Glutamatergic neuron (in vitro differentiated cells): ENCODE results near the gene MAB21L3. TPM values are rescaled to one million over a fixed set of nuclear protein-coding genes. Genes with fewer than 3 reads are reported as not detected.

ENCODE experiments used
- DNase-seq: peaks from one replicate; pipeline ENCODE4 v3.0.0; 2022
- H3K27ac Mint-ChIP-seq: one replicate; pipeline ENCODE4 v1.8.0; 2020; ENCODE audit warnings: mild to moderate bottlenecking, mixed read lengths, inconsistent platforms; ENCODE audit not compliant: unreplicated experiment
- H3K27me3 Mint-ChIP-seq: one replicate; pipeline ENCODE4 v1.8.0; 2020; ENCODE audit warnings: mild to moderate bottlenecking, moderate library complexity, mixed read lengths, inconsistent platforms; ENCODE audit not compliant: unreplicated experiment
- H3K36me3 Mint-ChIP-seq: one replicate; pipeline ENCODE4 v1.8.0; 2020; ENCODE audit warnings: mild to moderate bottlenecking, mixed read lengths, inconsistent platforms; ENCODE audit not compliant: unreplicated experiment
- H3K4me1 Mint-ChIP-seq: one replicate; pipeline ENCODE4 v1.8.0; 2020; ENCODE audit warnings: mild to moderate bottlenecking, low read depth, mixed read lengths, inconsistent platforms; ENCODE audit not compliant: unreplicated experiment
- H3K4me3 Mint-ChIP-seq: one replicate; pipeline ENCODE4 v1.8.0; 2020; ENCODE audit warnings: mild to moderate bottlenecking, mixed read lengths, inconsistent platforms; ENCODE audit not compliant: unreplicated experiment
- H3K9me3 Mint-ChIP-seq: one replicate; pipeline ENCODE4 v1.8.0; 2020; ENCODE audit warnings: mild to moderate bottlenecking, moderate library complexity, mixed read lengths, inconsistent platforms; ENCODE audit not compliant: unreplicated experiment
- CTCF ChIP-seq: fragments of 200-600 bp; sonication (generic); IDR thresholded peaks from one replicate; pipeline ENCODE4 v1.5.0; 2021; ENCODE audit not compliant: partially characterized antibody, unreplicated experiment
- total RNA-seq: library from RNA; stranded (reverse); fragmentation: NEBNext Ultra II Directional; extraction: Animal tissue kit (Norgen Biotek cat#: 25700); gene quantifications from one replicate; pipeline ENCODE4 v1.2.1, GENCODE V29; 2021; ENCODE audit not compliant: unreplicated experiment

Gene MAB21L3
- total RNA-seq, 1 donor from 2014 or later, result 0.22 TPM

GRCh38 chr1:116122955-116123757 is 12.0 kb downstream of the MAB21L3 start:
- H3K4me1 Mint-ChIP-seq, result no peaks in the 10 kb centered on the region

GRCh38 chr1:116123837-116124533 is 12.8 kb downstream of the MAB21L3 start:
- Mint-ChIP-seq H3K36me3 (no peaks in the 10 kb centered on the region), H3K27ac (no peak overlapping the region), H3K4me3 (no peak overlapping the region), H3K4me1 (no peaks in the 10 kb centered on the region), H3K9me3 (no peaks in the 10 kb centered on the region), H3K27me3 (no peaks in the 10 kb centered on the region)
- TF ChIP-seq CTCF, result no peak
- DNase-seq, result no peak

More at GRCh38 chr1:116122955-116123757, 12.0 kb downstream of the MAB21L3 start:
- DNase-seq, result no peak
- H3K27ac Mint-ChIP-seq, result no peak overlapping the region
- no peaks in the 10 kb centered on the region for H3K9me3 Mint-ChIP-seq
- TF ChIP-seq CTCF, result no peak
- H3K4me3 Mint-ChIP-seq, result no peak overlapping the region
- no peaks in the 10 kb centered on the region for H3K36me3 Mint-ChIP-seq
- no peaks in the 10 kb centered on the region for H3K27me3 Mint-ChIP-seq

- H3K4me3 Mint-ChIP-seq, result no peak overlapping the region
- H3K27me3 Mint-ChIP-seq, result no peaks in the 10 kb centered on the region
- no peak for DNase-seq
- no peak overlapping the region for H3K27ac Mint-ChIP-seq
- H3K4me1 Mint-ChIP-seq, result no peaks in the 10 kb centered on the region
- TF ChIP-seq CTCF, result no peak
- H3K9me3 Mint-ChIP-seq, result no peaks in the 10 kb centered on the region
- H3K36me3 Mint-ChIP-seq, result no peaks in the 10 kb centered on the region
These were observed 14.6 kb downstream of the MAB21L3 start for GRCh38 chr1:116125758-116126157.

GRCh38 chr1:116126281-116126680 is 15.1 kb downstream of the MAB21L3 start:
- Mint-ChIP-seq H3K9me3 (no peaks in the 10 kb centered on the region), H3K4me3 (no peak overlapping the region), H3K4me1 (no peaks in the 10 kb centered on the region), H3K36me3 (no peaks in the 10 kb centered on the region), H3K27me3 (no peaks in the 10 kb centered on the region), H3K27ac (no peak overlapping the region)
- TF ChIP-seq CTCF, result no peak
- no peak for DNase-seq
